ENCODE data around the gene SLC37A3. TPM values are rescaled to one million over a fixed set of nuclear protein-coding genes. Genes with fewer than 3 reads are reported as not detected.

The SLC37A3 gene
- total and polyA plus RNA-seq, 7 experiments from 2014 or later: 18.5 to 72.7 (median 31.8) TPM

GRCh38 chr7:140375892-140376730 lies 22.2 kb downstream of the SLC37A3 start:
- no peaks in the 10 kb centered on the region for H3K9me3 Mint-ChIP-seq
- H3K36me3 Mint-ChIP-seq: peaks cover 4 to 24% (median 12%) of the 10 kb centered on the region in 5 donors
- Histone ChIP-seq H3K27ac (ENCODE audit: low read depth, low read length) (peak overlapping the region; percentile 75), H3K4me1 (ENCODE audit: control insufficient read depth in 2 of 2, insufficient read depth in 2 of 2, low read length in 2 of 2) (peaks cover 6 to 10% of the 10 kb centered on the region in 2 donors), H3K9me3 (ENCODE audit: control insufficient read depth in 2 of 3, low read length in 3 of 3) (no peaks in the 10 kb centered on the region), H3K27me3 (ENCODE audit: control insufficient read depth in 2 of 2, insufficient read depth in 2 of 2, low read length in 2 of 2) (no peaks in the 10 kb centered on the region), H3K36me3 (ENCODE audit: control insufficient read depth in 2 of 3, insufficient read depth in 3 of 3, low read length in 3 of 3) (peaks cover 0 to 23% (median 0%) of the 10 kb centered on the region in 3 experiments), H3K4me3 (ENCODE audit: low read length) (peak overlapping the region; percentile 58)
- ATAC-seq (peak; percentile 89), DNase-seq (peak in 8 of 9 donors; percentile 34 to 71 (median 56))
- H3K4me3 Mint-ChIP-seq: peak overlapping the region; percentile 67 to 92 (median 84)
- H3K4me1 Mint-ChIP-seq: peaks cover 0 to 48% (median 20%) of the 10 kb centered on the region in 7 donors
- H3K27ac Mint-ChIP-seq: peak overlapping the region; percentile 87 to 97 (median 93)
- POLR2A ChIA-PET: interaction anchor here (0.5 to 3.3 kb wide), 7 partner anchors 9 to 198 kb away, joined by 3 to 20 read pairs (median 7); partner anchors contain the start of gene RAB19
- intact Hi-C loops (cut with micrococcal nuclease): loop anchor here (1.0 to 10.0 kb wide), 10 partner anchors 17 to 1271 kb away; partner anchors contain the start of genes RAB19 (in 2 of the 2), AGK (in 1 of the 2), PARP12 (in 1 of the 2) and SLC37A3 (in 1 of the 2)
- H3K27me3 Mint-ChIP-seq: no peaks in the 10 kb centered on the region
- CTCF ChIA-PET: interaction anchor here (0.7 to 1.1 kb wide), 3 partner anchors 21 to 228 kb away, joined by 3 to 5 read pairs (median 3); no protein-coding TSS in a partner anchor

GRCh38 chr7:140375323-140375722 lies 23.0 kb downstream of the SLC37A3 start:
- peak overlapping the region; percentile 58 for H3K4me3 ChIP-seq (ENCODE audit: low read length)
- H3K27ac ChIP-seq (ENCODE audit: low read depth, low read length): peak overlapping the region; percentile 75
- Mint-ChIP-seq H3K4me3 (peak overlapping the region in 9 of 10 donors; percentile 67 to 92 (median 84)), H3K36me3 (peaks cover 4 to 25% (median 12%) of the 10 kb centered on the region in 5 donors), H3K27ac (peak overlapping the region; percentile 87 to 97 (median 93)), H3K27me3 (no peaks in the 10 kb centered on the region), H3K4me1 (peaks cover 0 to 49% (median 20%) of the 10 kb centered on the region in 7 donors), H3K9me3 (no peaks in the 10 kb centered on the region)
- intact Hi-C loops (cut with micrococcal nuclease): loop anchor here in 1 of 2 donors (5.0 to 10.0 kb wide), 3 partner anchors 313 to 1271 kb away; partner anchors contain the start of genes AGK, PARP12 and ZC3HAV1
- DNase-seq (no peak), ATAC-seq (no peak)
- H3K27me3 ChIP-seq (ENCODE audit: control insufficient read depth in 2 of 2, insufficient read depth in 2 of 2, low read length in 2 of 2): no peaks in the 10 kb centered on the region
- peaks cover 0 to 18% (median 0%) of the 10 kb centered on the region in 3 experiments for H3K36me3 ChIP-seq (ENCODE audit: control insufficient read depth in 2 of 3, insufficient read depth in 3 of 3, low read length in 3 of 3)
- no peaks in the 10 kb centered on the region for H3K9me3 ChIP-seq (ENCODE audit: control insufficient read depth in 2 of 3, low read length in 3 of 3)
- ChIA-PET CTCF (interaction anchor here (0.7 to 1.0 kb wide), 2 partner anchors 22 to 227 kb away, joined by 3 to 5 read pairs; no protein-coding TSS in a partner anchor), POLR2A (interaction anchor here (0.8 to 3.3 kb wide), 5 partner anchors 10 to 102 kb away, joined by 4 to 20 read pairs (median 12); partner anchors contain the start of gene RAB19)
- H3K4me1 ChIP-seq (ENCODE audit: control insufficient read depth in 2 of 2, insufficient read depth in 2 of 2, low read length in 2 of 2): peaks cover 6 to 10% of the 10 kb centered on the region in 2 donors

GRCh38 chr7:140369294-140369693 lies 29.0 kb downstream of the SLC37A3 start:
- Mint-ChIP-seq H3K4me1 (peaks cover 0 to 36% (median 6%) of the 10 kb centered on the region in 7 donors), H3K4me3 (no peak overlapping the region), H3K27me3 (no peaks in the 10 kb centered on the region), H3K36me3 (peaks cover 5 to 32% (median 24%) of the 10 kb centered on the region in 5 donors), H3K9me3 (no peaks in the 10 kb centered on the region), H3K27ac (no peak overlapping the region)
- ChIA-PET POLR2A (no interaction called here), CTCF (no interaction called here)
- no peak overlapping the region for H3K4me3 ChIP-seq (ENCODE audit: low read length)
- no peak overlapping the region for H3K27ac ChIP-seq (ENCODE audit: low read depth, low read length)
- no peaks in the 10 kb centered on the region for H3K9me3 ChIP-seq (ENCODE audit: control insufficient read depth in 2 of 3, low read length in 3 of 3)
- intact Hi-C loops (cut with micrococcal nuclease): no loop called here
- no peaks in the 10 kb centered on the region for H3K4me1 ChIP-seq (ENCODE audit: control insufficient read depth in 2 of 2, insufficient read depth in 2 of 2, low read length in 2 of 2)
- DNase-seq: no peak
- H3K27me3 ChIP-seq (ENCODE audit: control insufficient read depth in 2 of 2, insufficient read depth in 2 of 2, low read length in 2 of 2): no peaks in the 10 kb centered on the region
- ATAC-seq: no peak
- H3K36me3 ChIP-seq (ENCODE audit: control insufficient read depth in 2 of 3, insufficient read depth in 3 of 3, low read length in 3 of 3): peaks cover 0 to 19% (median 0%) of the 10 kb centered on the region in 3 experiments

- no peak overlapping the region for H3K4me3 ChIP-seq (ENCODE audit: low read length)
- H3K36me3 ChIP-seq (ENCODE audit: control insufficient read depth in 2 of 3, insufficient read depth in 3 of 3, low read length in 3 of 3): peaks cover 0 to 24% (median 0%) of the 10 kb centered on the region in 3 experiments
- peak overlapping the region in 1 of 9 donors; percentile 18 for H3K27ac Mint-ChIP-seq
- no peaks in the 10 kb centered on the region for H3K4me1 ChIP-seq (ENCODE audit: control insufficient read depth in 2 of 2, insufficient read depth in 2 of 2, low read length in 2 of 2)
- no peak overlapping the region for H3K27ac ChIP-seq (ENCODE audit: low read depth, low read length)
- peaks cover 5 to 37% (median 28%) of the 10 kb centered on the region in 5 donors for H3K36me3 Mint-ChIP-seq
- H3K4me3 Mint-ChIP-seq: no peak overlapping the region
- DNase-seq (no peak), ATAC-seq (no peak)
- H3K27me3 ChIP-seq (ENCODE audit: control insufficient read depth in 2 of 2, insufficient read depth in 2 of 2, low read length in 2 of 2): no peaks in the 10 kb centered on the region
- no peaks in the 10 kb centered on the region for H3K9me3 Mint-ChIP-seq
- ChIA-PET CTCF (no interaction called here), POLR2A (no interaction called here)
- peaks cover 0 to 31% (median 6%) of the 10 kb centered on the region in 7 donors for H3K4me1 Mint-ChIP-seq
- H3K9me3 ChIP-seq (ENCODE audit: control insufficient read depth in 2 of 3, low read length in 3 of 3): no peaks in the 10 kb centered on the region
- H3K27me3 Mint-ChIP-seq: no peaks in the 10 kb centered on the region
- intact Hi-C loops (cut with micrococcal nuclease): no loop called here
Observed at GRCh38 chr7:140367528-140367927, 30.8 kb downstream of the SLC37A3 start.

GRCh38 chr7:140364819-140365218 lies 33.5 kb downstream of the SLC37A3 start:
- CTCF ChIA-PET: no interaction called here
- intact Hi-C loops (cut with micrococcal nuclease): no loop called here
- no peaks in the 10 kb centered on the region for H3K9me3 ChIP-seq (ENCODE audit: control insufficient read depth in 2 of 3, low read length in 3 of 3)

GRCh38 chr7:140360697-140361229 lies 37.6 kb downstream of the SLC37A3 start:
- H3K4me1 Mint-ChIP-seq: peaks cover 14 to 41% (median 25%) of the 10 kb centered on the region in 7 donors
- no peak for DNase-seq
- H3K27me3 ChIP-seq (ENCODE audit: control insufficient read depth in 2 of 2, insufficient read depth in 2 of 2, low read length in 2 of 2): no peaks in the 10 kb centered on the region
- no peak for ATAC-seq
- H3K4me3 Mint-ChIP-seq: peak overlapping the region in 2 of 10 donors; percentile 49 to 61
- no peaks in the 10 kb centered on the region for H3K27me3 Mint-ChIP-seq
- peaks cover 0 to 36% (median 23%) of the 10 kb centered on the region in 5 donors for H3K36me3 Mint-ChIP-seq
- intact Hi-C loops (cut with micrococcal nuclease): no loop called here
- H3K36me3 ChIP-seq (ENCODE audit: control insufficient read depth in 2 of 3, insufficient read depth in 3 of 3, low read length in 3 of 3): peaks cover 0 to 9% (median 0%) of the 10 kb centered on the region in 3 experiments
- H3K27ac ChIP-seq (ENCODE audit: low read depth, low read length): no peak overlapping the region
- H3K9me3 ChIP-seq (ENCODE audit: control insufficient read depth in 2 of 3, low read length in 3 of 3): no peaks in the 10 kb centered on the region
- peaks cover 0 to 7% of the 10 kb centered on the region in 2 donors for H3K4me1 ChIP-seq (ENCODE audit: control insufficient read depth in 2 of 2, insufficient read depth in 2 of 2, low read length in 2 of 2)
- CTCF ChIA-PET: interaction anchor here (0.6 kb wide), 4 partner anchors 56 to 929 kb away, joined by 3 to 6 read pairs (median 6); no protein-coding TSS in a partner anchor
- no peak overlapping the region for H3K4me3 ChIP-seq (ENCODE audit: low read length)
- peak overlapping the region; percentile 9 to 86 (median 49) for H3K27ac Mint-ChIP-seq
- POLR2A ChIA-PET: interaction anchor here (0.6 kb wide), 1 partner anchor 98 kb away, joined by 3 read pairs; no protein-coding TSS in a partner anchor
- no peaks in the 10 kb centered on the region for H3K9me3 Mint-ChIP-seq

More at GRCh38 chr7:140364819-140365218, 33.5 kb downstream of the SLC37A3 start:
- POLR2A ChIA-PET: interaction anchor here (0.6 kb wide), 1 partner anchor 9 kb away, joined by 3 read pairs; no protein-coding TSS in a partner anchor
- H3K4me1 Mint-ChIP-seq: peaks cover 5 to 27% (median 8%) of the 10 kb centered on the region in 7 donors
- no peaks in the 10 kb centered on the region for H3K4me1 ChIP-seq (ENCODE audit: control insufficient read depth in 2 of 2, insufficient read depth in 2 of 2, low read length in 2 of 2)
- H3K27ac Mint-ChIP-seq: peak overlapping the region in 1 of 9 donors; percentile 46
- H3K27me3 Mint-ChIP-seq: no peaks in the 10 kb centered on the region
- no peak overlapping the region for H3K27ac ChIP-seq (ENCODE audit: low read depth, low read length)
- peaks cover 5 to 38% (median 26%) of the 10 kb centered on the region in 5 donors for H3K36me3 Mint-ChIP-seq
- H3K4me3 Mint-ChIP-seq: no peak overlapping the region
- H3K27me3 ChIP-seq (ENCODE audit: control insufficient read depth in 2 of 2, insufficient read depth in 2 of 2, low read length in 2 of 2): no peaks in the 10 kb centered on the region
- ATAC-seq: no peak
- H3K9me3 Mint-ChIP-seq: no peaks in the 10 kb centered on the region
- no peak overlapping the region for H3K4me3 ChIP-seq (ENCODE audit: low read length)
- peaks cover 0 to 24% (median 0%) of the 10 kb centered on the region in 3 experiments for H3K36me3 ChIP-seq (ENCODE audit: control insufficient read depth in 2 of 3, insufficient read depth in 3 of 3, low read length in 3 of 3)
- DNase-seq: no peak

Data from naive thymus-derived CD4-positive, alpha-beta T cell (primary cell).